ENCODE data around the gene POFUT1.

Gene POFUT1

GRCh38 chr20:32285082-32285620 is 77.5 kb downstream of the POFUT1 start:
- DNase-seq, result no peak

GRCh38 chr20:32285621-32286371 is 78.1 kb downstream of the POFUT1 start:
- DNase-seq, result no peak

- DNase-seq, result no peak
Measured at GRCh38 chr20:32287231-32287638, 79.6 kb downstream of the POFUT1 start.

Data from T1000 (cell line).